Naive B cell (primary cell): ENCODE data around the gene PLTP. TPM values are rescaled to one million over a fixed set of nuclear protein-coding genes. Genes with fewer than 3 reads are reported as not detected.

Experiments used
- ATAC-seq, 2 donors: fragments of 150-1000 bp; cut with Tn5 transposase; 2 replicates each; pipeline ENCODE4 v1.10.0; 2021; ENCODE audit warnings: low read depth in 2 of 2, mild to moderate bottlenecking in 2 of 2, moderate library complexity in 2 of 2
- DNase-seq: peaks from one replicate; pipeline ENCODE4 v3.0.0; 2022
- H3K27ac Mint-ChIP-seq, 6 donors: one replicate each; pipeline ENCODE4 v1.8.0; 2020 to 2022; ENCODE audit warnings: mild to moderate bottlenecking in 6 of 6, mixed read lengths in 6 of 6, moderate library complexity in 5 of 6, inconsistent platforms in 2 of 6
- H3K27me3 Mint-ChIP-seq, 3 donors: one replicate each; pipeline ENCODE4 v1.8.0; 2021 to 2022; ENCODE audit warnings: mixed read lengths in 3 of 3, mild to moderate bottlenecking in 1 of 3
- H3K36me3 Mint-ChIP-seq, 2 donors: one replicate each; pipeline ENCODE4 v1.8.0; 2020 to 2022; ENCODE audit warnings: mixed read lengths in 2 of 2, inconsistent platforms in 1 of 2, mild to moderate bottlenecking in 1 of 2
- H3K4me1 Mint-ChIP-seq, 3 donors: one replicate each; pipeline ENCODE4 v1.8.0; 2020 to 2022; ENCODE audit warnings: mixed read lengths in 3 of 3, inconsistent platforms in 1 of 3, mild to moderate bottlenecking in 1 of 3, moderate library complexity in 1 of 3
- H3K4me3 Mint-ChIP-seq, 8 donors: one replicate each; pipeline ENCODE4 v1.8.0; 2020 to 2022; ENCODE audit warnings: mild to moderate bottlenecking in 8 of 8, mixed read lengths in 8 of 8, moderate library complexity in 8 of 8, inconsistent platforms in 2 of 8
- H3K9me3 Mint-ChIP-seq, 7 donors: one replicate each; pipeline ENCODE4 v1.8.0; 2020 to 2022; ENCODE audit warnings: mixed read lengths in 7 of 7, mild to moderate bottlenecking in 5 of 7, inconsistent platforms in 2 of 7, moderate library complexity in 1 of 7
- polyA plus RNA-seq, 6 donors: library from polyadenylated mRNA; unstranded; fragments of 300-500 nt; fragmentation: Illumina TruSeq; gene quantifications; one replicate each; pipeline ENCODE4 v1.2.3, GENCODE V29; 2021; ENCODE audit warnings: low read depth in 6 of 6

PLTP gene
- polyA plus RNA-seq, 6 donors from 2014 or later, result 0.66 to 10.2 (median 5.1) TPM

- no peak overlapping the region for H3K4me3 Mint-ChIP-seq
- no peaks in the 10 kb centered on the region for H3K27me3 Mint-ChIP-seq
- ATAC-seq (no peak), DNase-seq (no peak)
- H3K9me3 Mint-ChIP-seq, result no peaks in the 10 kb centered on the region
- peaks cover 6 to 11% of the 10 kb centered on the region in 2 donors for H3K36me3 Mint-ChIP-seq
- H3K27ac Mint-ChIP-seq, result no peak overlapping the region
- H3K4me1 Mint-ChIP-seq, result peaks cover 30 to 32% (median 31%) of the 10 kb centered on the region in 3 donors
These were observed 50.5 kb downstream of the PLTP start for GRCh38 chr20:45861221-45862075.

GRCh38 chr20:45860560-45861220 lies 51.3 kb downstream of the PLTP start:
- DNase-seq (no peak), ATAC-seq (no peak)
- peak overlapping the region in 2 of 6 donors; percentile 75 to 84 for H3K27ac Mint-ChIP-seq
- H3K4me1 Mint-ChIP-seq, result peaks cover 31 to 39% (median 37%) of the 10 kb centered on the region in 3 donors
- H3K9me3 Mint-ChIP-seq, result no peaks in the 10 kb centered on the region
- H3K27me3 Mint-ChIP-seq, result no peaks in the 10 kb centered on the region
- H3K36me3 Mint-ChIP-seq, result peaks cover 6 to 11% of the 10 kb centered on the region in 2 donors
- peak overlapping the region in 1 of 8 donors; percentile 69 for H3K4me3 Mint-ChIP-seq

- Mint-ChIP-seq H3K4me3 (peak overlapping the region in 1 of 8 donors; percentile 69), H3K9me3 (no peaks in the 10 kb centered on the region), H3K27ac (no peak overlapping the region), H3K36me3 (peaks cover 6 to 11% of the 10 kb centered on the region in 2 donors), H3K27me3 (no peaks in the 10 kb centered on the region), H3K4me1 (peaks cover 31 to 42% (median 40%) of the 10 kb centered on the region in 3 donors)
- ATAC-seq (no peak), DNase-seq (no peak)
These were observed 52.0 kb downstream of the PLTP start for GRCh38 chr20:45859916-45860315.

- Mint-ChIP-seq H3K27me3 (no peaks in the 10 kb centered on the region), H3K27ac (peak overlapping the region; percentile 91 to 97 (median 93)), H3K4me3 (peak overlapping the region; percentile 91 to 99 (median 95)), H3K9me3 (no peaks in the 10 kb centered on the region), H3K4me1 (peaks cover 28 to 47% (median 46%) of the 10 kb centered on the region in 3 donors), H3K36me3 (peaks cover 6 to 11% of the 10 kb centered on the region in 2 donors)
- DNase-seq, result no peak
- ATAC-seq, result peak; percentile 2 to 4
These were observed 54.1 kb downstream of the PLTP start for GRCh38 chr20:45857882-45858216.

GRCh38 chr20:45857114-45857881 lies 54.7 kb downstream of the PLTP start, which contains the start of the genes ACOT8 and ZSWIM3:
Gene ACOT8, minus strand, starts transcription at chr20:45857392. Its CDS starts 77 bp downstream, at chr20:45857315.
Gene ZSWIM3, plus strand, starts transcription at chr20:45857614. Its CDS starts 212 bp downstream, at chr20:45857826.
- ATAC-seq (peak; percentile 97), DNase-seq (peak; percentile 98)
- Mint-ChIP-seq H3K27me3 (no peaks in the 10 kb centered on the region), H3K4me1 (peaks cover 28 to 47% (median 46%) of the 10 kb centered on the region in 3 donors), H3K36me3 (peaks cover 6 to 11% of the 10 kb centered on the region in 2 donors), H3K4me3 (peak within 1 kb of the TSS; percentile 91 to 99 (median 95)), H3K9me3 (no peaks in the 10 kb centered on the region), H3K27ac (peak within 1 kb of the TSS; percentile 91 to 97 (median 93))

GRCh38 chr20:45853484-45853883 lies 58.5 kb downstream of the PLTP start:
- peak overlapping the region in 1 of 8 donors; percentile 68 for H3K4me3 Mint-ChIP-seq
- H3K4me1 Mint-ChIP-seq, result peaks cover 19 to 38% (median 29%) of the 10 kb centered on the region in 3 donors
- no peaks in the 10 kb centered on the region for H3K9me3 Mint-ChIP-seq
- H3K36me3 Mint-ChIP-seq, result peaks cover 0 to 6% of the 10 kb centered on the region in 2 donors
- H3K27me3 Mint-ChIP-seq, result no peaks in the 10 kb centered on the region
- DNase-seq (no peak), ATAC-seq (no peak)
- H3K27ac Mint-ChIP-seq, result no peak overlapping the region

GRCh38 chr20:45852326-45852725 lies 59.6 kb downstream of the PLTP start:
- peaks cover 9 to 30% (median 26%) of the 10 kb centered on the region in 3 donors for H3K4me1 Mint-ChIP-seq
- no peaks in the 10 kb centered on the region for H3K27me3 Mint-ChIP-seq
- ATAC-seq (no peak), DNase-seq (no peak)
- H3K27ac Mint-ChIP-seq, result no peak overlapping the region
- H3K4me3 Mint-ChIP-seq, result peak overlapping the region in 1 of 8 donors; percentile 25
- H3K9me3 Mint-ChIP-seq, result no peaks in the 10 kb centered on the region
- H3K36me3 Mint-ChIP-seq, result peaks cover 0 to 8% of the 10 kb centered on the region in 2 donors

- H3K36me3 Mint-ChIP-seq, result peaks cover 0 to 8% of the 10 kb centered on the region in 2 donors
- no peak for ATAC-seq
- H3K9me3 Mint-ChIP-seq, result no peaks in the 10 kb centered on the region
- H3K4me1 Mint-ChIP-seq, result peaks cover 5 to 23% (median 21%) of the 10 kb centered on the region in 3 donors
- no peak overlapping the region for H3K27ac Mint-ChIP-seq
- no peak for DNase-seq
- H3K4me3 Mint-ChIP-seq, result no peak overlapping the region
- no peaks in the 10 kb centered on the region for H3K27me3 Mint-ChIP-seq
These were observed 60.5 kb downstream of the PLTP start for GRCh38 chr20:45851501-45851900.

GRCh38 chr20:45850926-45851325 lies 61.0 kb downstream of the PLTP start:
- Mint-ChIP-seq H3K27ac (no peak overlapping the region), H3K9me3 (no peaks in the 10 kb centered on the region), H3K4me3 (no peak overlapping the region), H3K27me3 (no peaks in the 10 kb centered on the region), H3K4me1 (peaks cover 4 to 17% (median 15%) of the 10 kb centered on the region in 3 donors), H3K36me3 (peaks cover 0 to 8% of the 10 kb centered on the region in 2 donors)
- no peak for DNase-seq
- no peak for ATAC-seq

GRCh38 chr20:45850238-45850637 lies 61.7 kb downstream of the PLTP start:
- H3K9me3 Mint-ChIP-seq, result no peaks in the 10 kb centered on the region
- no peak for ATAC-seq
- H3K27me3 Mint-ChIP-seq, result no peaks in the 10 kb centered on the region
- DNase-seq, result no peak
- H3K36me3 Mint-ChIP-seq, result peaks cover 0 to 8% of the 10 kb centered on the region in 2 donors
- peak overlapping the region in 1 of 8 donors; percentile 20 for H3K4me3 Mint-ChIP-seq
- H3K27ac Mint-ChIP-seq, result no peak overlapping the region
- peaks cover 4 to 15% (median 14%) of the 10 kb centered on the region in 3 donors for H3K4me1 Mint-ChIP-seq

GRCh38 chr20:45848969-45849582 lies 62.9 kb downstream of the PLTP start:
- Mint-ChIP-seq H3K9me3 (no peaks in the 10 kb centered on the region), H3K27ac (peak overlapping the region in 1 of 6 donors; percentile 17), H3K4me1 (peaks cover 4 to 7% (median 5%) of the 10 kb centered on the region in 3 donors), H3K27me3 (no peaks in the 10 kb centered on the region), H3K4me3 (no peak overlapping the region), H3K36me3 (peaks cover 5 to 13% of the 10 kb centered on the region in 2 donors)
- no peak for DNase-seq
- ATAC-seq, result no peak
